HG03025 (cell line): ENCODE measurements around the gene SLC43A1.
A peak's percentile ranks its signal among the peaks of the same experiment; 100 is the strongest.

ENCODE experiments used
- ATAC-seq: cut with Tn5 transposase; IDR thresholded peaks from one replicate; pipeline ENCODE4 v1.9.1; 2021; ENCODE audit warnings: mild to moderate bottlenecking, moderate library complexity; ENCODE audit not compliant: unreplicated experiment, low FRiP score

The SLC43A1 gene

DNA sequence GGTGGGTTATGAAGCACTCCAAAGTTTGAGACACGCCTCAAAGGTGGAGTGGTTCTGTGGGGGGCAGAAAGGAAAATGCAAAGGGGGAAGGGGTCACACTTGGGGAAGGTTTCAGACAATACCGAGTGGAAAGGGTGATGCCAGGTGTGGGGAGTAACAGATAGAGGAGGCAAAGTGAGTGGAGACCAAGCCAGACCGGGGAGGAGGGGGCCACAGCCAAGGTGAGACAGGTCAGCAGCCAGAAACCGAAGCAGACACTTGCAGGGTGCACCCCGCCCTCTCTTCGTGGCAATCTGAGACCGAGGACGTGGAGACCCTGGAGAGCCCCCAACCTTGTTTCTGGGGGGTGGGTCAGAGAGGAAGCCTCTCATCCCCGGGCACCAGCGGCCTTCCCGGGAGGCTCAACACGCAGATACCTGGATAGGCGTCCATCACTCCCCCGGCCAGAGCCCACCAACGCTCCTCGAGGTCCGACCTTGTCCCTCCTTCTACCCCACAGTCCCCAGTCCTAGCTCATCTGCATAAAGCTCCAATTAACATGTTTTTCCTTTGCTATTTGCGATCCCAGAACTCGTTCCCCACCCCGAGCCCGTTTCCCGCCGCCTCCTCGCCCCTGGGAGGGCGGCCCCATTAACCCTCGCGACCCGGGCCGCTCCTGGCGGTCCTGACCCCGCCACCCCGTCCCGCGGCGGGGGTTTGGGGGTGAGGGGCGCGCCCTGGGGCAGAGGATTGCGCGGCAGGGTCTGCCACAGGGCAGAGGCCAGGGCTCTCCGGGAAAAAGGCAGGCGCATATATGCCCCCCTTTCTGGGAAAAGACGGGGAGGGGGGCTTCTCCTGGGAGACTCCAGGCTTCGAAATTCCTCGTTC is 33.4 kb downstream of the SLC43A1 start:
- ATAC-seq, result no peak

GRCh38 chr11:57481315-57481714 is 34.2 kb downstream of the SLC43A1 start:
- no peak for ATAC-seq

- ATAC-seq, result no peak
Measured at GRCh38 chr11:57480409-57481137, 34.9 kb downstream of the SLC43A1 start.

DNA sequence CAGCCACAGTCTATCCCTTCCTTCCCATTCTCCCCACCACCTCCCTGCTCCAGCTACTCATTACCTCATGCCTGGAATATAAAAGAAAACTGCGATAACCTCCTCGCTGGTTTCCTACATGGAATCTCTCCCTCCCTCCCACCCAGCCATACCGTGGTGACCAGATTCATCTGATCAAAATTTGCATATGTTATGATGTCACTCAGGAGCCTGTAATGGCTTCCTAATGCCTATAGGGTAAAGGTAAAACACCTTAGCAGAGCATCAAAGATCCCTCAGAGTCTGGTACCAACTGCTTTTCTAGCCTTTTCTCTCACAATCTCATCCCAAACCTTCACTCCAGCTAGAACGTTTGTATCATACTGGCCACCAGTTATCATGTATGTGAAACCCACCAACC is 35.6 kb downstream of the SLC43A1 start:
- no peak for ATAC-seq

DNA sequence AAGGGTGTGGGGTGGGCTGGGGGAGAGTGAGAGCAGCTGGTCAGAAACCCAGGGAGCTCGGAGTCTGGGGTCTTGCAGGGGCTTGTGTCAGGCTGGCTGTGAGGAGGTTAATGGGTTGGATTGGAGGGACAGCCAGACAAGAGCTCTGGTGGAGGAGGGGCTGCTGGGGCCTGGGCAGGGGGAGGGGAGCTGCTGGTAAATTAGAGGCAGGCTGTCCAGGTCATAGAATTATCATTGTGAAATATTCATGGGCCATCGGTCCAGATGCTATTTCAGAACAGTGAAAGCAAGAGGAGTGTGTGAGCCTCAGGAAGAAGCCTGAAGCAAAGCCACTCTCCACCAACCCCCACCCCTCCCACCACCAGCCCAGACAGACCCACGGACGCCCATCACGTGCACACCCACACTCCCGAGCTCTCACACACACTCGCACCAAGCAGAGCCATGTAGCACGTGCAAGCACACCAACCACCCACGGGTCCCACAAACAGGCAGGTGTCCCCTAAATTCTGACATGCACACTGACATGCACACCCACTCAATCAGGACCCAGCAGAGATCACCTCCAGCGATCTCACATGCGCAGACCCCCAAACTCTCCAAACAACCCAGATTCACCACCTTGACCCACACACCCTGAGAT is 36.4 kb downstream of the SLC43A1 start:
- no peak for ATAC-seq

GRCh38 chr11:57477507-57478189 is 37.9 kb downstream of the SLC43A1 start:
- ATAC-seq, result no peak

- peak; percentile 47 for ATAC-seq
Measured at GRCh38 chr11:57476757-57477506, 38.6 kb downstream of the SLC43A1 start.

- peak; percentile 38 for ATAC-seq
Measured at GRCh38 chr11:57476047-57476756, 39.3 kb downstream of the SLC43A1 start.

GRCh38 chr11:57475671-57476046 is 39.8 kb downstream of the SLC43A1 start:
- no peak for ATAC-seq

DNA sequence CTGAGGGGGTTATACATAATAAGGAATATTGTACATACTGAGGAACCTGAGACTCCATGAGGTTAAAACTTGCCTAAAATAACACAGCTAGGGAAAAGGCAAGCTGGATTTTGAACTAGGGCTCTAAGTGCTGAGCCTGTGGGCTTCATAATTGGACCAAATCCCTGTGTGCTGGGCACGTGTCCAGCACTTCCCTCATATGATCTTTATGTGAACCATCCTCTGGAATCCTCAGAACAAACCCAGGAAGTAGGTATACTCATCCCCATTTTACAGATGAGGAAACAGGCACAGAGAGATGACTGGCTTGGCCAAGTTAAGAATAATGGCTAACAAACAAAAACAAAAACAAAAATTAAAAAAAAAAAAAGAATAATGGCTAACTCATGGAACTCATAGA is 40.3 kb downstream of the SLC43A1 start:
- ATAC-seq, result no peak

DNA sequence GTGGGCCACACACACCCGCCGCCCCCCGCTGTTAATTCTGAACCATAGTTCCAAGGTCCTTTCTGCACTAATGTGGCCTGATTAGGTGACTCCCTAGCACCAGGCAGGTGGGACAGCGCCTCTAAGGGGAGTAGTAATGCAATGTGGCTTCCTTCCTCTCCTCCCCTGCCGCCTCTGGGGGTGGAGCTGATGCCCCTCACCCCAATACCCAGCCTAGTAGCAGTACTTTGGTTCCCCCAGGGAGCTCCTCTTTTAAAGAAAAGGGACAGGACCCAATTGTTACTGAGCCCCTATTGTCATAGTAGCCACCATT is 40.7 kb downstream of the SLC43A1 start:
- no peak for ATAC-seq

GRCh38 chr11:57474017-57474802 is 41.3 kb downstream of the SLC43A1 start:
- ATAC-seq, result no peak

DNA sequence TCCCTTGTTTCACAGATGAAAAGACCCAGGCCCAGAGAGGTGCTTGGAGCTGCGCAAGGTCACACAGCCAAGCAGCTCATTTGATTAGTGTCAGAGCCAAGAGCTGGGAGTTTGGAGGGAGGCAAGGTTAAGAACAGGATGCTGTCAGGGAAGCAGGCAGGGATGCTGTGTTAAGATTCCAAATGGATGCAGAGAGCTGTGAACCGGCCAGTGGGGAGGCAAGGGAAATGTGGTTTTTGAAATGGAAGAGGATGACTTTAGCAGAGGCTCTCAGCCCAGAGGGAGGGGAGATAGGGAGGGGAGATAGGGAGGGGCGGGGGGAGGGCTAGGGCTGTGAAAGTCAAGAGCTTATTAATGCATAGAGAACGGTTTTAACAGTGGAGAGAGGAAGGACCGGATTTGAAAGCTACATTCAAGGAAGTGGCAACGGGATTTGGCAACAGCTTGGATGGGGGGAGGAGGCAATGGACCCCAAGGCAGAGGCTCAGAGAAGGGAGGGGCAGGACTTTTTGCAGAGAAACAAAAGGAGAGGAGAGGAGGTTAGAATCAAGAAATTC is 42.1 kb downstream of the SLC43A1 start:
- no peak for ATAC-seq

- ATAC-seq, result no peak
Measured at GRCh38 chr11:57471496-57471895, 44.0 kb downstream of the SLC43A1 start.

DNA sequence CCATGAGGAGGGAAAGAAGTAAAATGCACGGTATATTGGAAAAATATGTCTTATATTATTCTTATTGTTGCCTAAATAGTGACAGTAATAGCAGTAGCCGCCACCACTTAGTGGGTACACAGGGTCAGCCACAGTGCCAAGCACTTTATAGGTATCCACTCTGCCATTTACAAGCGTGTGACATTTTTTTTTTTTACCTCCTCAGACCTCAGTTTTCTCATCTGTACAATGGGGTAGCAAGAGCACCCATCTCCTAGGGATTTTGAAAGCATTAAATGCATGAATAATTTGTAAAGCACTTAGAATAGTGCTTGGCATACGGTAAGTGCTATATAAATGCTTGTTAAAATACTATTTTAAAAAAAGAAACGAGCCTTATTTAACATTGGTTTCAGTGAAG is 46.2 kb downstream of the SLC43A1 start:
- no peak for ATAC-seq

- ATAC-seq, result no peak
Measured at GRCh38 chr11:57468276-57468675, 47.2 kb downstream of the SLC43A1 start.

GRCh38 chr11:57467508-57468157 is 47.9 kb downstream of the SLC43A1 start:
- ATAC-seq, result no peak

GRCh38 chr11:57466680-57467079 is 48.8 kb downstream of the SLC43A1 start:
- ATAC-seq, result no peak
